ENCODE measurements around the gene SUMF1.
"Not testable (repeated sequence)": the region's sequence is repeated elsewhere in the genome, so short reads cannot be mapped to it uniquely, and the experiment has no call there.

Gene SUMF1

DNA sequence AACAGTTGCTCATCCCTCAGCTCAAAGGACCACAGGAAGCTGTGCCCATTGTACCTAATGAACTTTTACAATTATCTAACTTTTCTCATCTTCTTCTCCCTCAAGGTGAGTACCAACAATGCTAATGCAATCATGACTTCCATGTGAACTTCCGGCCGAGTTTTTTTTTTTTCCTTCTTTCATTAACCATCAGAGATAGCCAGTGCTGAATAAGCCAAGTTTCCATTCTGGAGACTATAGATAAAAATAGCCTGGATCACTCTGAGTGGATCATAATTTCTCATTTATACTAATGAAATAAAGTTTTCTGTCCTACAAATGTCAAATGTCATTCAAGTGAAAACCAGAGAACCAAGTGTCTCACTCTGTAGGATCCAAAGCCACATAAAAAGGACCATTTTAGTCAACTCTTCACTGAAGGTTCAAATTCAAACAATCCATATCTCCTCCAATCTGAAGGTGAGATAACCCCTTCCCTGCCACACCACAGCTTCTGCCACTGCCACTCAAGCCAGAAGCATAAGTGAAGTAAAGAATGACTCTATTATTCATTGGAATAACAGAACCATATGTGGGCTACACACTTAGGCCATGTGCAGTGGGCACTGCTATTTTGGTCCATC, 5.5 kb downstream of the SUMF1 start:
- no peak for DNase-seq (ENCODE audit: low spot score)

DNA sequence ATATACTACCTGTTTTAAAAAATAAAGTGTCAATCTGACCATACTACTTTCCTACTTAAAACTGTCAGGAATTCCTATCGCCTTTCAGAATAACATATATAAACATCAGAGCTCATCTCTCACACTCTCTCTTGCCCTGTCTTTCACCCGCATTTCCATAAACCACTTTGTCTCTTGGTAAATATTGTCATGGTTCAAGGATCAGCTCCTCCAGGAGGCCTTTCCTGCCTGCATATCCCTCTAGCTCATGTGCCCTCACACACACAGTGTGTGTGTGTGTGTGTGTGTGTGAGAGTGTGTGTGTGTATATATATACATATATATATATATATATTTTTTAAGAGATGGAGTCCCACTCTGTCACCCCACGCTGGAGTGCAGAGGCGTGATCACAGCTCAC, 6.7 kb downstream of the SUMF1 start:
- no peak for DNase-seq (ENCODE audit: low spot score)

DNA sequence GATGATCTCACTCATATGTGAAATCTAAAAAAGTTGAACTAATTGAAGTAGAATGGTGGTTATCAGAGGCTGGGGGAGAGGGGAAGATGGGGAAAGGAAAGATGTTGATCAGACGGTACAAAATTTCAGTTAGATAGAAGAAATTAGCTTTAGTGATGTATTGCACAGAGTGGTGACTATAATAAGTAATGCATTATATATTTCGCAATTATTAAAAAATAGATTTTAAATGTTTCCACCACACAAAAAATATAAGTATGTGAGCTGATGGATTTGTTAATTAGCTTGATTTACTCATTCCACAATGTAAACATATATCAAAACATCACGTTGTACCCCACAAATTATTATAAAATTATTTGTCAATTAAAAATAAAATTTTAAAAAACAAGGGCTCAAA, 8.1 kb downstream of the SUMF1 start:
- DNase-seq (ENCODE audit: low spot score) = no peak

DNA sequence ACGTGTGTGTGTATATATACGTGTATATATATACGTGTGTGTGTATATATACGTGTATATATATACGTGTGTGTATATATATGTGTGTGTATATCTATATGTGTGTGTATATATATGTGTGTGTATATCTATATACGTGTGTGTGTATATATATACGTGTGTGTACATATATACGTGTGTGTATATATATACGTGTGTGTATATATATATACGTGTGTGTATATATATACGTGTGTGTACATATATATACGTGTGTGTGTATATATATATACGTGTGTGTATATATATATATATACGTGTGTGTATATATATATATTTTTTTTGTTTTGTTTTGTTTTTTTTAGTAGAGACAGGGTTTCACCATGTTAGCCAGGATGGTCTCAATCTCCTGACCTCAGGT, 10.3 kb downstream of the SUMF1 start:
- not testable (repeated sequence) for DNase-seq (ENCODE audit: low spot score)

DNA sequence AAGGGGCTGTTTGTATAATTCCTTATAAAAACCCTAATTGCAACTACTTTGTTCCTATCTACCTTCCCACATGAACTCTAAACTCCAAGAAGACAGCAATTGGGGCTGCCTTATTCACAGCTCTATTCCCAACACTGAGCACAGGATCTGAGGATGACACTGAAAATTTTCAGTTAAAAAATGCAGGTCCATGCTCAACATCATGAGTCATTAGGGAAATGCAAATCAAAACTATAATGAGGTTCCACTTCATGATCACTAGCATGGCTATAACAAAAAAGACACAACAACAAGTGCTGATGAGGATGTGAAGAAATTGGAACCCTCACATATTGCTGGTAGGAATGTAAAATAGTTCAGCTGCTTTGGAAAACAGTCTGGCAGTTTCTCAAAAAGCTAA, 12.9 kb downstream of the SUMF1 start:
- DNase-seq (ENCODE audit: low spot score) = no peak

DNA sequence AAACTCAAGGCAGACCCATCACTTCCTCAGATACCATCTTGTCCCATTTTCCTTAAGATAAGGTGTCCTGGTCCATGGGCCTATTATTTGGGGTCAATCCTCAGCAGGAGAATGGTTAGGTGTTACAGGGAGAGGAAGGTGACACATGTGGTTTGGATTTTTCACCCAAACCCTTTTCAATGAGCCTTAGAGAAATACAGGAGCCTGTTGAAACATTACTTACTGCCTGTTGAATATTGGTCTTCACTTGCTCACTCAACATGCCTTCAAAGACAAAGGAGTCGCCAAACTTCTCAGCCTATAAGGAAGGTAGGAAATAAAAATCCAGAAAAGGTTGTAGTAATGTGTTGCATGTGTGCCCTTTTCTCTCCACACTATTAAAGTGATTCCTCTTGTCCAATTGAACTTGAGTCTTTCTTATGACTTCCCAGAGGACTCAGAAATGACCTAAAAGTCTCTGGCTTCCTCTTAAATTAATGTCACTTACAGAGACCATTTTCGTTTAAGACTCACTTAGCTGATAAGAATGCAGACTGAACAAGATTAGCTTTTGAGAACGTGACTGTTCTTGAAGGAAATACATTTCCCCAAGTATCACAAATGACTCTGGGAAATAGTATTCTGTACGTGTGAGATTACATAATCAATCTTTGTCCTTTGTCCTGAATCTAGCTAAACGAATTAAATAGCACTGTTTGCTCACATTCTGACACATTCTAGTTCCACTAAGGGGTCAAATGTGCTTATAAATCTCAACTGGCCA, 17.8 kb downstream of the SUMF1 start:
- no peak for DNase-seq (ENCODE audit: low spot score)

DNA sequence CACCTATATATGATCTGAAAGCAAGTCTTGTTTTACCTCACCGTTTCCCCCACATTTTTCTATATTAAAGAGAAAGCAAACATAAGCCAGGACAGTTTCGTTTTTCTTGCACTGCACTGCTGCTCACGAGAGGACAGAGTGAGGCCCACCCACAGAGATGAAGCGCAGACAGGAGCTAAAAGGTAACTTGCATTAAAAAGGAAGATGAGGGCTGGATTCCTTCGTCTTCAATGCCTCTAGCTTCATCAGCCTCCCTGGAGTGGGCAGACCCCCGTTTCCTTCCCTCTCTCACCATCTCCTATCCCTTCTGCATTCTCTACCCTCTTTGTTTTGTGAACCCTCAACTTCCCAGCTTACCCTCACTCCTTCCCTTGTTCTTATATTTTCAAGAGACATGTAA, 18.9 kb downstream of the SUMF1 start:
- no peak for DNase-seq (ENCODE audit: low spot score)

DNA sequence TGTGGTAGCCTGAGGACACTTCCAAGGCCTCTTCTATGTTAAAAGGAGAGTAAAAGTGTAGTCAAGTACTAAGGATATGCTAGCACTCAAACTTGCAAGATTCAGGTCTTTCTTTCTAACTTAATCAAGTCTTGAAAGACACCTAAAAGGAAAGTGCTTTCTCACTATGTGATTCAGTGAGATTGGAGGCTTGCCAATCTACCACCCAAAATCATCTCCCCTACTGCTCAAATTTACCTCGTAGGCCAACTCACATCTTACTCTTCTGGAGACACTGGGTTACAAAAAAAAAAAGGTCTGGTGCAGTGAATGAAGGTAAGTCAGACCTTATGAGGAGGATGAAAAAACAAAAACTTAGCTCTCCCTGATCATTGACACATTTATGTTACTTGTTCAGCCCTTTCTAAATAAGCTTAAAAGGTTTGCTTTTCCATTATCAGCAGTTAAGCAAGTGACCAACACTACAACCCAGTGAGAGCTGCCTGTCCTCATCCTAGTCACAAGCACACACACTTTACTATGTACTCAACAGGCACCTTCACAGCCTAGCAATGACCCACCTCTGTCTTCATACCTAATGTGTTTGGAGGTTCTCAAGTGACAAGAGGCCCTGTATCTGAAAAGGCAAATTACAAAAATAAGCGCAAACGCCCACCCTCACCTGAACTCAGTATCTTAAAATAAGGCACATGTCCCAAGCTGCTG, 19.6 kb downstream of the SUMF1 start:
- DNase-seq (ENCODE audit: low spot score) = no peak

DNA sequence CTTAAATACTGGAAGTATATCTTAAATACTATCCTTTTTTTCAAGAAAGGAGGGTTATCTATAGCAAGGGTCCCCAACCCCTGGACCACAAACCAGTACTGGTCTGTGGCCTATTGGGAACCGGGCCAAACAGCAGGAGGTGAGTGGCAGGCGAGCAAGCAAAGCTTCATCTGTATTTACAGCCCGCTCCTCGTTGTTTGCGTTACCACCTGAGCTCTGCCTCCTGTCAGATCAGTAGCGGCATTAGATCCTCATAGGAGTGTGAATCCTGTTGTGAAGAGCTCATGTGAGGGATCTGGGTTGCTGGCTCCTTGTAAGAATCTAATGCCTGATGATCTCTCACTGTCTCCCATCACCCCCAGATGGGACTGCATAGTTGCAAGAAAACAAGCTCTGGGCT, 26.1 kb downstream of the SUMF1 start:
- no peak for DNase-seq (ENCODE audit: low spot score)

DNA sequence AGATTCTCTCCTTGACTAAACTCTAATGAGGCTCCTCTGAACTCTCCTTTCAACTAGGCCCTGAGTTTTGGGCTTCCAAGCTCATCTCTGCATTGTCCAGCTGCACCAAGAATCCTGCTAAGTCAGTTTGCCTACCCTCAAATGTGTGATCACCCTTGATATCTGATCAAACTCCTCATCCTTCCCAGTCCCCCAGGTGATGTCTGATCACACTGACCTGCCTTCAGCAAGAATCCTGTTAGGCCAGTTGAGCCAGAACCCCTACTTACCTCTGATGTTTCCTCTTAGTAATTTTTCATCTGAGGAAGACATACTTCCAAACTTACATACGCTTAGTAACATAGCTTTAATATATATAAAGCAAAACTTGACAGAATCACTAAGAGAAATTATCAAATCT, 28.8 kb downstream of the SUMF1 start:
- DNase-seq (ENCODE audit: low spot score) = no peak

DNA sequence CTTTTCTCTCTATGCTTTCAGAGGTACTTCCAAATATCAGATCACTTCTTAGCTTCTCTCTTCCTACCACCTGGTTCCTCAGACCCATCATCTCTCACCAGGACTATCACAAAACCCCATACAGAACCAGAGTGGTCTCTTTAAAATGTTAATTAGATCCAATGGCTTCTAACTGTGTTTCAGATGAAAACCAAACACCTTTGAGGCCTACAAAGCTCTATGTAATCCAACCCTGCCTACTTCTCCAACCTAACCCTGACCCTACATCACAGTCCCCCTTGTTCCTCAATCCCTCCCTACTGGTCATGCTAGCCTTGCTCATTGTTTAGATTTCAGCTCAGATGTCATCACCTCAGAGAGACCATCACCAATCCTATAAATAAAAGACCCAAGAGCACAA, 34.8 kb downstream of the SUMF1 start:
- no peak for DNase-seq (ENCODE audit: low spot score)

DNA sequence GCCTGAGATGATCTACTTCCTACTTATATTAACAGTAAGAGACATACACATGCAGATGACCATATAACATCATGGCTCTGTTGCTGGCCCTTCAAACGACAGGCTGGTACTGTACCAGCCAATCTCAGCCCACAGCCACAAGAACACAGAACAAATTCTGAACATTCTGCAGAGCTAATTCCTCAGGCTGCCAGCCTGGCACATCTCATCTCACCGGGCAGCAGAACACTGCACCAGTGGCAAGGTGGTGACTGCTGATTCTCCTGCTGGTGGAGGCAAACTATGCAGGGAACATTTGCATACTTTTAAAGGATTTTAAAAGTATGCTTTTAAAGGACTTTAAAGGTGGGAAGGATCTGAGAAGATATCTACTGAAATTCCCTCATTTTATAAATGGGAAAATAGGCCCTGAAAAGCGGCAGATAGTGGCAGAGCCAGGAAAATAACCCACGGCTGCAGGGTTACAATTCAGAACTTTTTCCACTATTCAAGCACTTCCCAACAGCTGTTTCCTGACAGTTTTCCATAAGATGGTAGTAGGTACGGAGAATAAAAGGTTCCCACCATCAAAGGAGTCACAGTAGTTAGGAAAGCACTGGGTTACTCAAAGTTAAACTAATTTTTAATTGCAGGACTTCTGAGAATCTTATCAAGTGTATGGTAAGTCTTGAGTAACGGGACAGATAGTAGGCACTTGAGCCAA, 37.3 kb downstream of the SUMF1 start:
- DNase-seq (ENCODE audit: low spot score) = no peak

DNA sequence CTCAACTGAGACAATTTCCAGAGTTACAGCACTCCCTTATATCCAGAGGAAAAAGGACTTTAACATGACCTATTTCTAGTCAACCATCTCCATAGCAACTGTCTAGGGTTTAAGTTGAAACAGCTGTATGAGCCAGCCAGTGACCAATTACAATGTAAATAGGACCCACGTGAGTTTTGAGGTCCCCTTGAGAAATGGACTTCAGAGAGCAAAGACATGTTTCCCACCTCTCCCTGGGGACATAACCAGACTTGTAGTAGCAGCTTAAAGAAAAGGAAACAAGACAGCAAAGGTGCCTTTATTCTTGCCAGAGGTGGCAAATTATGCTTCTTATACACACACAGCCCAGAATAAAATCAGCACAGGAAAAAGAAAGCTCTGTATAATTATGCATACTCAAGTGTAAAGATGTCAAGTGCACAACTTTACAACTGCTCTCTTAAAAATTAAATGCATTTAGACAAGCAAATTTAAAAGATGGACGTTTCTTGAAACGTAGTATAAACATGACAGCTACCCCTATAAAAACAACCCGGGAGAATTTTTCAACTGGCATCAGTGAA, 40.2 kb downstream of the SUMF1 start:
- no peak for DNase-seq (ENCODE audit: low spot score)

DNA sequence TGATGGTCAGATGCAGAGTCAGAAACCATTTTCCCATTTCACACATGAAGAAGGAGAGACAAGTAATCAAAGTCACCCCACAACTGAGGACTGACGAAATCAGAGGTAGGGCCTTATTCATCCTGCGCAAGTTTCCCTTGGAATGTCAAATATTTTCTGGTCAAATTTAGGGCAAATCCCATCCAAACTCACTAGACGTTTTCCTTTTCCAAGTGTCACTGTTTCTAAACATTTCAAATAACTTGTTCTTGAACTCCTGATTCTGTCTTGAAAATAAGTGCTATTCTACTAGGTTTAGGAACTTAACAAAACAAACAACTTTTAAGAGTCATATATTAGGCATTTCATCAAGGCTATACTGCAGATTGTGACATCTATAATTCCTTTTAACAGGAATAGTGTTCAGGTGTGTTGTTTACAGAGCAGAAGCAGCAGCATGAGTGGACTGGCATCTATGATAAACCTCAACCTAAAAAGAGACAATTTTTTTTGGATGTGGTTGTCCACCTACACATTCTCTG, 40.7 kb downstream of the SUMF1 start:
- no peak for DNase-seq (ENCODE audit: low spot score)

DNA sequence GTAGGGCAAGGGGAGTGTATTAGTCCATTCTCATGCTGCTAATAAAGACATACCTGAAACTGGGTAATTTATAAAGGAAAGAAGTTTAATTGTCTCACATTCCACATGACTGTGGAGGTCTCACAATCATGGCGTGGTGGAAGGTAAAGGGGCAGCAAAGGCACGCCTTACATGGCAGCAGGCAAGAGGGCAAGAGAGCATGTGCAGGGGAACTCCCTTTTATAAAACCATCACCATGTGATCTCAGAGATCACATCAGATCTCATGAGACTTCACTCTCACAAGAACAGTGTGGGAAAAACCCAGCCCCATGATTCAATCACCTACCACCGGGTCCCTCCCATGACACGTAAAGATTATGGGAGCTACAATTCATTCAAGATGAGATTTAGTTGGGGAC, 41.4 kb downstream of the SUMF1 start:
- no peak for DNase-seq (ENCODE audit: low spot score)

DNA sequence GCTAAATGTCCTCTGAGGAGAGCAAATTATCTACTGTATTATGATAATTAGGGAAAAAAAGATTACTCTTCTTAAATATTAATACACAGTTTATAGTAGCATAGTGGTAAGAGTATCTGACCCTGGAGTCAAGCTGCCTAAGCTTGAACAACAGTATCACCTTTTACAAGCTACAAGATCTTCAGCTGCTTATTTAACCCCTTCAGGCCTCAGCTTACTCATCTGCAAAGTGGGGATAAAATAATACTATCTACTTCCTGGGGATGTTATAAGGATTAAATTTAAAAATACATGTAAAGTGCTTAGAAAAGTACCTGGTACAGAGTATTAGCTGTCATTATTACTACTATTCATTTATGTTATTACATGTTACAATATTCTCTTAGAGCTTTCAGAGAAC, 42.0 kb downstream of the SUMF1 start:
- DNase-seq (ENCODE audit: low spot score) = no peak

DNA sequence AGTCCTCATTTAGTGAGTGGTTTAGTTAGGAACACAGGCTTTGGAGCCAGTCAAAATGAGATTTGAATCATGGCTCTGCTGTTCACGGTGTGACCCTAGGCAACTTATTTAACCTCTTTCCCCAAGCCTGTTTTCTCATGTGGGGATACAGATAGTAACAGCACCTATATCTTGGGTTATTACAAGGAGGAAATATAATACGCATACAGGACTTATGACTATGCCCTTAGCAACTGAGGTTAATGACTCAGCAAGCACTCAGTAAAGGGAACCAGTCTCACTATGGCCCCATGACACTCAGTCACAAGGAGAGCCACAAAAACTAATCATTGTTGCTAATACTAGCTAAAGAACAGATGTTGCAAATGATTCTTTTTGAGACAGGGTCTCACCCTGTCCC, 45.9 kb downstream of the SUMF1 start:
- no peak for DNase-seq (ENCODE audit: low spot score)

DNA sequence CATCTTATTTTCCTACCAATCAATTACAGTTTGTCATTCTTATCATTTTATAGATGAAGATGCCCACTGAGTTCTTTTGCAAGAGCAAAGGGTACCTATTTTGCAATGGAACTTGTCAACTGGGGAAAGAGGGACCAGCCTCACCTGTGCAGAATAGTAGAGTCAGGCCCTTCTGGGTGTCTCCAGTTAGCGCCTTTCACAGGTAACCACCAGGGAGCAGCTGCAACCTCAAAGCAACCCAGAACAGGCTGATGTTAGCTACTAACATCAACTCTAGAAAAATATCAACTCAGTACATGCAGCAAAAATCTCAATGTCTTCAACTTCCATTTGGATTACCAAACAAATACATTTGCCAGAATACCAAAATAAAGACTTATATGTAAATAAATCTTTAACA, 47.1 kb downstream of the SUMF1 start:
- no peak for DNase-seq (ENCODE audit: low spot score)

DNA sequence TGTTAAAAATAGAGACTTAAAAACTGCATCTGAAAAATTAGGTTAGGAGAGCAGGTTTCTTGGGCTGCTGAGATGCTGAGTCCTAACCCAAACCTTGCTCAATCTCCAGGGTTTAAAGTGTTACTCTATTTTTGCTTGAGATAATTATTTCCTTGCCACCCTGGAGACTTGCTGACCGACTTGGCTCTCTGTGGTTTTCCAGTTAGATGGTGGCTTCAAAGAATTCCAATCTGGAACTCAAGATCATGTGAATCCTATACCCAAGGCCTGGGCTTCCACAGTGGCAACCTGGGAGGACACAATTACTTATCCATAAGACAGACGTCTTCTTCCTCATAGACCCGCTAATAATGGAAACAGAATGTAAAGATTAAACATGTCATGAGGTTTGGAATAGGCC, 47.7 kb downstream of the SUMF1 start:
- no peak for DNase-seq (ENCODE audit: low spot score)

DNA sequence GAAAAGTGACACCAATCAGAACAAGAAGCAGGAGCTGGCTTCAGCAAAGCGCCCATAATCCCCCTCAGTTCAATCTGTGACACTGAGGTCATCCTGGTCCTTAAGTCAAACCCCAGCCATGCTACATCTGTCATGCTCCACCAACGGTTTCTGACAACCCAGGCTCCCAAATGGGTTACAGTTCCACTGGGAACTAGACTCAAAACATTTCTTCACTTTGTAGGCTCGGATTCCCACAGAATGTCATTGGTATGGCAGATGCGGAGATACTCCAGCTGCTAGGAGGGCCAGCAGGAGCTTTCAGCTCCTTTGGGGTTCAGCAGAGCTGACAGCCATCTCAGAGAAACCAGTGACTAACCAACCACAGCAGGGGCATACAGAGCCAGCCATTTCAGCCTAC, 48.9 kb downstream of the SUMF1 start:
- DNase-seq (ENCODE audit: low spot score) = no peak

DNA sequence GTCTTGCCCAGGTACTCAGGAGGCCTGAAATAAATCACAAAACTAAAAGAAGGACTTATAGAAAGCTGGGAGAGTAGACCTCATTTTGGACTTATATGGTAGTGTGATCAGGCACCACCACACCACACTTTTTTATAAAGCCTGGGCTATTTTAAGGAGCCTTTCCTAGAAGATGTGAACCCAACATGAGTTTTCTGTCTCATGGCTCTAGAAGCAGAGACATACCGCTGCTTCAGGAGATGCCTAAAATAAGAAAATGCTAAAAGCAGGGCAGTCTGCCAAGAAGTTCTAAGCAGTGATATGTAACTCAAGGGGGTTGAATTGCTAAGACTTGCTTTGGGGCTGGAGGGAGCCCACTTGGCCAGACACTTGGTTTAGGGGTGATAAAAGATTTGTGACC, 49.6 kb downstream of the SUMF1 start:
- no peak for DNase-seq (ENCODE audit: low spot score)

DNA sequence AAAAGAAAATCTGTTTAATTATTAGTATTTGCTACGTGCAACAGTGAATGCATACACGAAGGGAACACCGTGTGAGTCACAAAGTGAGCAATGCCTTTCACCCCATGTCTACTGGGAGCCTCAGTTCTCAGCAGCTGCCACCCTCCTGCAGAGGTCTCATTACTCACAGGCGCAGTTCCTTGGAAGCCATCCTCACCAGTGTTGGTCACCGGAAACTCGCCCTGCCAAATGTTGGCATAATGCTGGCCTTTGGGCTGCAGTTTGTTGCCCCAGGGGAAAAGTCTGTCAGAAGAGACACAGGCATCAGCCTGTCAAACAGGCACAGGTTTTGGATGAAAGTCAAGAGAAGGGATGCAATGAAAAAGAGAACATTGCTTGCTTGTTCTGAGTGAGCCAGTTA, 50.1 kb downstream of the SUMF1 start:
- DNase-seq (ENCODE audit: low spot score) = no peak
